H1 (cell line): ENCODE results near the gene RPL3. TPM values are rescaled to one million over a fixed set of nuclear protein-coding genes. Genes with fewer than 3 reads are reported as not detected.

Experiments used
- CTCF ChIA-PET: fragments of 300-600 bp; sonication (Branson Sonifier 250); formaldehyde crosslinking; loops from one replicate; lab custom pipeline; 2021; ENCODE audit not compliant: partially characterized antibody; lab: Charles Lee
- POLR2A ChIA-PET: fragments of 300-600 bp; sonication (Branson Sonifier 250); formaldehyde crosslinking; loops from one replicate; lab custom pipeline; 2021; ENCODE audit warnings: inconsistent platforms; ENCODE audit not compliant: partially characterized antibody; lab: Charles Lee
- DNase-seq, 2 experiments: peaks; one replicate each; pipeline versions ENCODE4 v3.0.0 to v3.0.0-alpha.2; 2010 to 2022; ENCODE audit warnings: low spot score in 2 of 2, low read depth in 1 of 2, mixed read lengths in 1 of 2
- FAIRE-seq: peaks from 2 replicates; lab custom pipeline; 2011; peaks lifted over from hg19 to GRCh38; lab: Jason Lieb, UNC
- H2AFZ ChIP-seq: 2 replicates; pipeline ENCODE4 v1.8.1; 2012; ENCODE audit warnings: low read length, inconsistent platforms
- H2AK5ac ChIP-seq: 2 replicates; pipeline ENCODE4 v1.6.1; 2013; ENCODE audit warnings: low read depth, low read length
- H2BK120ac ChIP-seq: replicated peaks from 2 replicates; pipeline ENCODE3; 2013; ENCODE audit warnings: low read depth, low read length, inconsistent platforms
- H2BK12ac ChIP-seq: 2 replicates; pipeline ENCODE4 v1.6.1; 2013; ENCODE audit warnings: low read depth, low read length
- H2BK15ac ChIP-seq: 2 replicates; pipeline ENCODE4 v1.6.1; 2013; ENCODE audit warnings: low read length
- H2BK20ac ChIP-seq: 2 replicates; pipeline ENCODE4 v1.6.1; 2013; ENCODE audit warnings: low read length
- H2BK5ac ChIP-seq: 2 replicates; pipeline ENCODE4 v1.6.1; 2013; ENCODE audit warnings: low read depth, low read length
- H3K14ac ChIP-seq: 2 replicates; pipeline ENCODE4 v1.6.1; 2013; ENCODE audit warnings: inconsistent platforms; ENCODE audit not compliant: insufficient read length
- H3K18ac ChIP-seq: 2 replicates; pipeline ENCODE4 v1.6.1; 2013; ENCODE audit warnings: low read length; ENCODE audit errors: extremely low read depth
- H3K23ac ChIP-seq: 2 replicates; pipeline ENCODE4 v1.6.1; 2013; ENCODE audit warnings: inconsistent platforms; ENCODE audit not compliant: insufficient read length
- H3K23me2 ChIP-seq: 2 replicates; pipeline ENCODE4 v1.6.1; 2013; ENCODE audit warnings: low read depth, low read length
- H3K27ac ChIP-seq: 2 replicates; pipeline ENCODE4 v1.6.1; 2011; ENCODE audit warnings: low read depth, low read length, inconsistent platforms
- H3K27me3 ChIP-seq, 4 experiments: replicated peaks in 1 of 4; 1 replicate in 1 of 4; 2 replicates in 3 of 4; pipeline versions ENCODE4 v1.6.1 to v1.8.1; 2011 to 2013; ENCODE audit warnings: low read length in 3 of 4, mild to moderate bottlenecking in 3 of 4, inconsistent platforms in 2 of 4, mixed read lengths in 2 of 4, moderate library complexity in 1 of 4; ENCODE audit not compliant: control insufficient read depth in 3 of 4, insufficient read depth in 3 of 4; ENCODE audit errors: extremely low read depth in 1 of 4
- H3K36me3 ChIP-seq, 4 experiments: 2 replicates each; pipeline versions ENCODE4 v1.6.1 to v1.8.1; 2011 to 2013; ENCODE audit warnings: mild to moderate bottlenecking in 4 of 4, low read length in 3 of 4, moderate library complexity in 2 of 4, control low read depth in 1 of 4, inconsistent platforms in 1 of 4; ENCODE audit not compliant: insufficient read depth in 4 of 4, control insufficient read depth in 2 of 4
- H3K4ac ChIP-seq: replicated peaks from 2 replicates; pipeline ENCODE3; 2013; ENCODE audit warnings: low read length, low read depth, mixed read lengths, inconsistent platforms; ENCODE audit not compliant: insufficient read length
- H3K4me1 ChIP-seq, 4 experiments: replicated peaks in 1 of 4; 1 replicate in 1 of 4; 2 replicates in 3 of 4; pipeline versions ENCODE4 v1.6.1 to v1.8.1; 2011 to 2013; ENCODE audit warnings: low read length in 3 of 4, inconsistent platforms in 2 of 4, mixed read lengths in 1 of 4; ENCODE audit not compliant: insufficient read depth in 4 of 4, control insufficient read depth in 3 of 4
- H3K4me2 ChIP-seq, 2 experiments: 2 replicates each; pipeline versions ENCODE4 v1.6.1 to v1.8.1; 2011 to 2013; ENCODE audit warnings: low read depth in 2 of 2, low read length in 2 of 2, control low read depth in 1 of 2, inconsistent platforms in 1 of 2, mild to moderate bottlenecking in 1 of 2; ENCODE audit not compliant: insufficient read depth in 1 of 2
- H3K4me3 ChIP-seq, 4 experiments: fragments of 200-600, 300-600 bp in 1 of 4; sonication (generic), shearing (Covaris generic), sonication (Bioruptor Twin) in 1 of 4; 2 replicates each; pipeline versions ENCODE4 v1.5.1 to v1.8.1; 2011 to 2016; ENCODE audit warnings: low read length in 4 of 4, low read depth in 3 of 4, control low read depth in 2 of 4, inconsistent platforms in 2 of 4, mild to moderate bottlenecking in 2 of 4, mixed read lengths in 1 of 4, moderate library complexity in 1 of 4; ENCODE audit not compliant: insufficient read depth in 2 of 4; ENCODE audit errors: extremely low read depth in 1 of 4
- H3K56ac ChIP-seq: replicated peaks from 2 replicates; pipeline ENCODE3; 2013; ENCODE audit warnings: low read depth, mild to moderate bottlenecking, mixed read lengths, low read length, inconsistent platforms; ENCODE audit not compliant: insufficient read length
- H3K79me1 ChIP-seq: 2 replicates; pipeline ENCODE4 v1.6.1; 2013; ENCODE audit warnings: low read depth, low read length, control low read depth
- H3K79me2 ChIP-seq, 2 experiments: 2 replicates each; pipeline versions ENCODE4 v1.6.1 to v1.8.1; 2012 to 2013; ENCODE audit warnings: low read length in 2 of 2, mild to moderate bottlenecking in 2 of 2, inconsistent platforms in 1 of 2; ENCODE audit not compliant: insufficient read depth in 2 of 2, control insufficient read depth in 1 of 2
- H3K9ac ChIP-seq, 4 experiments: replicated peaks in 1 of 4; 1 replicate in 1 of 4; 2 replicates in 3 of 4; pipeline versions ENCODE4 v1.6.1 to v1.8.1; 2011 to 2013; ENCODE audit warnings: low read depth in 3 of 4, low read length in 3 of 4, control low read depth in 2 of 4, mild to moderate bottlenecking in 2 of 4, moderate library complexity in 2 of 4, inconsistent platforms in 1 of 4; ENCODE audit errors: extremely low read depth in 1 of 4
- H3K9me3 ChIP-seq, 2 experiments: 2 replicates each; pipeline versions ENCODE4 v1.6.1 to v1.8.1; 2012 to 2013; ENCODE audit warnings: mild to moderate bottlenecking in 2 of 2, moderate library complexity in 2 of 2, control low read depth in 1 of 2, inconsistent platforms in 1 of 2, low read depth in 1 of 2, low read length in 1 of 2, mixed read lengths in 1 of 2; ENCODE audit not compliant: insufficient read depth in 2 of 2
- H4K20me1 ChIP-seq, 2 experiments: replicated peaks in 1 of 2; 2 replicates each; pipeline versions ENCODE3 to v1.8.1; 2011 to 2013; ENCODE audit warnings: inconsistent platforms in 2 of 2, low read length in 2 of 2, mild to moderate bottlenecking in 1 of 2; ENCODE audit not compliant: insufficient read depth in 2 of 2, control insufficient read depth in 1 of 2
- H4K5ac ChIP-seq: 2 replicates; pipeline ENCODE4 v1.6.1; 2013; ENCODE audit warnings: low read length, low read depth, mixed read lengths, inconsistent platforms; ENCODE audit not compliant: insufficient read length
- H4K8ac ChIP-seq: 2 replicates; pipeline ENCODE4 v1.8.0; 2013; ENCODE audit warnings: mild to moderate bottlenecking, moderate library complexity, low read length, inconsistent platforms; ENCODE audit not compliant: insufficient read depth; ENCODE audit errors: extremely low read depth
- H4K91ac ChIP-seq: replicated peaks from 2 replicates; pipeline ENCODE3; 2013; ENCODE audit warnings: low read length, mixed read lengths, inconsistent platforms; ENCODE audit not compliant: insufficient read length
- BCL11A ChIP-seq, 2 experiments: IDR thresholded peaks; one replicate each; pipeline ENCODE4 v1.6.1; 2011; ENCODE audit warnings: low read depth in 2 of 2, low read length in 2 of 2, mild to moderate bottlenecking in 2 of 2
- FOSL1 ChIP-seq: IDR thresholded peaks from 2 replicates; pipeline ENCODE4 v1.6.1; 2011; ENCODE audit warnings: mild to moderate bottlenecking, low read depth, low read length, moderate library complexity; ENCODE audit not compliant: insufficient read depth
- MAFK ChIP-seq: IDR thresholded peaks from 2 replicates; pipeline ENCODE4 v1.6.1; 2012; ENCODE audit warnings: low read depth, mild to moderate bottlenecking, improper control_type of control experiment, low read length
- NANOG ChIP-seq: IDR thresholded peaks from 2 replicates; pipeline ENCODE4 v1.6.1; 2011; ENCODE audit warnings: low read length, low read depth, mild to moderate bottlenecking, inconsistent platforms; ENCODE audit not compliant: insufficient read depth, poor library complexity, severe bottlenecking
- WGBS, 2 experiments: shearing (Covaris generic) in 1 of 2; methylation state at CpG; one replicate each; pipeline versions ENCODE4 v1.1.6 to v1.1.7; 2013 to 2015; ENCODE audit warnings: low lambda C conversion rate in 2 of 2, mixed read lengths in 2 of 2, inconsistent platforms in 1 of 2, low coverage in 1 of 2, missing lambda C conversion rate in 1 of 2; ENCODE audit not compliant: insufficient replicate concordance in 2 of 2, insufficient coverage in 1 of 2, insufficient read length in 1 of 2; ENCODE audit errors: extremely low coverage in 1 of 2, missing lambda C conversion rate in 1 of 2; 5-methylcytosine and 5-hydroxymethylcytosine counted together
- polyA plus RNA-seq, 7 experiments: library from polyadenylated mRNA; depleted of rRNA in 3 of 7; stranded (reverse) in 5 of 7; unstranded in 2 of 7; fragments of >200 nt in 5 of 7; fragments of 200-250 nt in 2 of 7; gene quantifications; 1 replicate in 5 of 7; 2 replicates in 1 of 7; 4 replicates in 1 of 7; pipeline versions ENCODE4 v1.2.1 to v1.2.3, GENCODE V29; 2011 to 2013; ENCODE audit warnings: missing spikeins in 2 of 7, mixed read lengths in 2 of 7
- total RNA-seq: library from RNA; stranded (reverse); fragmentation: NEBNext Ultra II Directional; extraction: Animal tissue kit (Norgen Biotek cat#: 25700); gene quantifications from 2 replicates; pipeline ENCODE4 v1.2.1, GENCODE V29; 2021

RPL3 gene
- total and polyA plus RNA-seq, 2 of the 8 experiments (the other 6 are each of a cell fraction or from before 2014, with no cell fraction given) = 2,865 to 5,466 TPM

DNA sequence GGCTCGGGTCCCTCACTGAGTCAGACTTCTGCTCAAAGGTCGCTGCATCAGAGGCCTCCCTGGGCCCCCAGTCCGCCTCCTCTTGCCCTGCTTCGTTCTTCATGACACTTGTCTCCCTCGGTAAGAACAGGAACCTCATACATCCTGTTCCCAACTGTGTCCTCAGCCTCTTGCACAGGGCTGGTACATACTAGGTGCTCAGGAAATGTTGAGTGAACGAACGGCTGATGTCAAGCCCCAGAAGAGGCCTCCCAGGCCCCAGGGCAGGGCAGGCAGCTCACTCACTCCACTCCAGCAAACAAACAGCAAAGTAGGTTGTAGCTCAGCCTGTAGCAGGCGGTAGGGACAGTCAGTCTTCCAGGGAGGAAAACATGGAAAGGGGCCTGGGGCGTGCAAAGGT, 47.6 kb upstream of the RPL3 start:
- H3K27ac ChIP-seq = no peak overlapping the region
- no peaks in the 10 kb centered on the region; a peak in 1 of 8 replicates for H3K36me3 ChIP-seq
- peaks cover 0 to 2% of the 10 kb centered on the region in 2 experiments; a peak in 1 of 4 replicates for H3K79me2 ChIP-seq
- no peak overlapping the region for H2BK20ac ChIP-seq
- H3K4me1 ChIP-seq = peaks cover 0 to 25% (median 11%) of the 10 kb centered on the region in 4 experiments; a peak in 6 of 7 replicates
- H3K79me1 ChIP-seq = peaks cover 9% of the 10 kb centered on the region
- DNase-seq = no peak
- H2AFZ ChIP-seq = no peak overlapping the region
- ChIA-PET CTCF (interaction anchor here (0.6 to 4.1 kb wide), 7 partner anchors 11 to 323 kb away, joined by 3 to 18 read pairs (median 3); no protein-coding TSS in a partner anchor), POLR2A (interaction anchor here (1.8 to 22.5 kb wide), 3 partner anchors 12 to 52 kb away, joined by 7 to 413 read pairs (median 16); partner anchors contain the start of gene RPL3)
- H3K4ac ChIP-seq = no peak overlapping the region
- H3K23ac ChIP-seq = no peak overlapping the region
- TF ChIP-seq FOSL1 (no peak), NANOG (no peak), BCL11A (IDR thresholded peaks at IDR 0.05; ENCODE audit: low read depth in 2 of 2, low read length in 2 of 2) (no peak), MAFK (no peak)
- no peak overlapping the region for H2AK5ac ChIP-seq
- no peak overlapping the region for H2BK120ac ChIP-seq
- no peak overlapping the region for H2BK15ac ChIP-seq
- H3K9me3 ChIP-seq = peaks cover 0 to 4% of the 10 kb centered on the region in 2 experiments; a peak in 1 of 4 replicates
- H2BK5ac ChIP-seq = no peak overlapping the region
- no peaks in the 10 kb centered on the region for H3K23me2 ChIP-seq
- no peak overlapping the region for H3K56ac ChIP-seq
- H3K27me3 ChIP-seq = no peaks in the 10 kb centered on the region
- H3K4me2 ChIP-seq = no peak overlapping the region
- peaks cover 5 to 11% of the 10 kb centered on the region in 2 experiments for H4K20me1 ChIP-seq
- WGBS, 2 experiments = 81% methylated on average over 9 of the region's 9 CpGs; no CpG with 5 or more reads in 1 of the 2 experiments
- H3K14ac ChIP-seq = no peak overlapping the region
- H2BK12ac ChIP-seq = no peak overlapping the region
- H3K9ac ChIP-seq = no peak overlapping the region
- H4K91ac ChIP-seq = no peak overlapping the region
- H4K5ac ChIP-seq = no peak overlapping the region
- H4K8ac ChIP-seq = no peak overlapping the region
- no peak overlapping the region for H3K4me3 ChIP-seq
- no peak for FAIRE-seq
- H3K18ac ChIP-seq = no peak overlapping the region
